ENCODE measurements around the gene UBAC2.
"Not testable (repeated sequence)": the region's sequence is repeated elsewhere in the genome, so short reads cannot be mapped to it uniquely, and the experiment has no call there.

The UBAC2 gene

DNA sequence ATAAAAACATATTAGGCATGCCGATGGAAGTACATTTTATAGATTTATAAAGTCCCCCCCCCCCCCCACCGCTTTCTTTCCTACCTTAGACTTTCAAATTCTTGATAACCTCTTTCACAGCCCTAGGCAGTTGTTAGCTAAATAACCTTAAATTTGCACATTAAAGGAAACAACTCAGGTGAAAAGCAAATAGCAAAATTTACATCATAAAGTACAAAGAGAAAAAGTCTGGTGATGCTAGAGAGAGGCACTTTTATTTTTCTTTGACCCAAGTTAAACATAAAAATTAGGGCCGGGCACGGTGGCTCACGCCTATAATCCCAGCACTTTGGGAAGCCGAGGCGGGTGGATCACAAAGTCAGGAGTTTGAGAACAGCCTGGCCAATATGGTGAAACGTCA is 15.0 kb upstream of the UBAC2 start:
- DNase-seq: no peak

DNA sequence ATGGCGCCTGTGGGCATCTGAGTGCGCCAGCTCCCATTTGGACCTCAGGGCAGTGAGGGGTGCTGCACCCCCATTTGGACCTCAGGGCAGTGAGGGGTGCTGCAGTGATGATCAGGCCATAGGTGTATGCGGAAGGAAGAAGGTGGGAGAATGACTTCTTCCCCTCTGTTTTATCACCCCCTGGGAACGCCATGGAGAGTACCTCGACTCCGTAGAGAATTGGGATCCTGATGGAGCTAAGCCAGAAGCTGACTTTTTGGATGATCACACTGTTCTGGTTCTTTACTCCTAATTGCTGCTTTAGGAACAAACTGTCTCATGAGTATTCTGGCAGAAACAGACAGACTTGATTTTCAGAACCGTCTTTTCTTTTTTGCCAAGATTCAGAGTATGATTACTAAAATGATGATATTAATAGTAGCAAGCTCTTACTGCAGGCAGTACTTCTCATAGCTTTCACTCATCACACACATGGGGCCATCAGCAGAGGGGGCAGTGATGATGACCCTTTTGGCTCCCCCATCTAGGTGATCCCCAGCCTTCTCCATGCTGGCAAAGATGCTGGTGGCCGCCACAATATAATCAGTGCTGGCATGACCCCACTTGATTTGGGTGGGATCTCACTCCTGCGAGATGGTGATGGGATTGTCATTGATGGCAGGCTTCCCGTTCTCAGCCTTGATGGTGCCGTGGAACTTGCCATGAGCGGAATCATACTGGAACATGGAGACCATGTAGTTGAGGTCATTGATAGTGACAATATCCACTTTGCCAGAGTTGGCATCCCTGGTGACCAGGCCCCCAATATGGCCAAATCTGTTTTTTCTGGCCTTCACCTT is 10.3 kb upstream of the UBAC2 start:
- no peak for DNase-seq

DNA sequence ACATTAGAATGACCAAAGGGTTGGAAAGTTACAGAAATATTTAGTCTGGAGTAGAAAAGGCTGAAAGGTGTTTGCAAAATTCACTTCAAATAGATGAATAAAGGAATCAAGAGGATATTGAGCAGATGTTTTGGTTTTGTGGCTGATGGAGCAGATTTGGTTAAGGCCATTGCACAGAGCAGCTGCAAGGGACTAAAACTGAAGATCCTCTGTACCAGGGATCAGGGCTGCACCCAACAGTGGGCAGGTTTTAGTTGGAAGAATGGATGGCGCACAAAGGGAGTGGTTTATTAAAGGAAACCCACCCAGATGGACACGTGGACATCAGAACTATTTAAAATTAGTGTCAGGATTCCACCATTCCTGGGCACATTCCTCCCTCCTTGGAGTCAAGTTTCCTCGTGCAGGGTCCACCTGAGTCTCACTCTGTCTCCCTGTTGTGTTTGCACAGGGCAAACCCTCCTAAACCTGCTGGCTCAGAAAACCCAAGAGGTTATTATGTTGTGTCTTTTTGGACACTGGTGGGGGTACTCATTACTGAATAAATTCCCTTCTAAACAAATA is 9.2 kb upstream of the UBAC2 start:
- no peak for DNase-seq

DNA sequence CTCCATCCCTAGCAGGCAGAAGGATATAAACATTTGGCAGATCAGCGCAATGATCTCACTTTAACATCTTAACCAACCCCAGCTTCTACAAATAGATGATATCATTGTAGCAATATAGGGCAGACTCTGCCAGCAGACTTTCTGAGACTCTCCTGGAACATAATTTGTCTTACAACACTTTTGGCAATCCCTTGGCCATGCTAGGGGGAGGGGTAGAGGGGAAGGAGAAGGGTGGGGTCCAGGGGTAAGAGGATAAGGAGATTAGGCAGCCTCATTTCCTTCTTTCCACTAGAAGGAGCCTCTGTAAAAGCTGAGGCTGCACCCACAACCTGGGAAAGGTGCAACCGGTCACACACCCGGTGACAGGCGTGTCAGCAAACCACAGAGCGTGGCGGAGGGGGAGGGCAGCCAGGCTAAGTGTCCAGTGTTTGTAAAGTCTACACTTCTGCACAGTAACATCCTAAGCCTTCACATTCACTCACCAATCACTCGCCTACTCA is 8.7 kb upstream of the UBAC2 start:
- DNase-seq: no peak

DNA sequence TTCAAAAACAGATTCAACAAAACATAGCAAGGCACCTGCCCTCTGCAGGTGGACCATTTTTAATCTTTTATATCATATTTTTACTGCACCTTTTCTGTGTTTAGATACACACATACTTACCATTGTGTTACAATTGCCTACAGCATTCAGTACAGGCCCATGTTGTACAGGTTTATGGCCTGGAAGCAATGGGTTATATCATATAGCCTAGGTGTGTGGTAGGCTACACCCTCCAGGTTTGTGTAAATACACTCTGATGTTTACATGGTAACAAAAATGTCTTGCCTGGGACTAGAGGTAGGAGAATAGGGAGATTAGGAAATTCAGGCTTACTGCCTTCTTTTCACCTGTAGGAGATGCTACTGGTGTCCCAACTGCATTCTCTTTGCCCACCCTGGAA is 8.2 kb upstream of the UBAC2 start:
- DNase-seq: no peak

DNA sequence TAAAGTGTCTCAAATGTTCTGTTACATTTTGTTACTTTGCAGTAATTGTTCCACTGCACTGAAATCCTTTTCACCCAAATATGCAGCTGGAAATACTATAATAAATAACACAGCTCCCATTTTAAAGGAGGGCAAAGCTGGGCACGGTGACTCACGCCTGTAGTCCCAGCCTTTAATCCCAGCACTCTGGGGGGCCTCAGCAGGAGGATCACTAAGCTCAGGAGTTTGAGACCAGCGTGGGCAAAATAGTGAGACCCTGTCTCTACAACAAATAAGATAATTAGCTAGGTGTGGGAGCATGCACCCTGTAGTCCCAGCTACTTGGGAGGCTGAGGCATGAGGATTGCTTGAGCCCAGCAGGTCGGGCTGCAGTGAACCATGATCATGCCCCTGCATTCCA is 7.5 kb upstream of the UBAC2 start:
- no peak for DNase-seq

DNA sequence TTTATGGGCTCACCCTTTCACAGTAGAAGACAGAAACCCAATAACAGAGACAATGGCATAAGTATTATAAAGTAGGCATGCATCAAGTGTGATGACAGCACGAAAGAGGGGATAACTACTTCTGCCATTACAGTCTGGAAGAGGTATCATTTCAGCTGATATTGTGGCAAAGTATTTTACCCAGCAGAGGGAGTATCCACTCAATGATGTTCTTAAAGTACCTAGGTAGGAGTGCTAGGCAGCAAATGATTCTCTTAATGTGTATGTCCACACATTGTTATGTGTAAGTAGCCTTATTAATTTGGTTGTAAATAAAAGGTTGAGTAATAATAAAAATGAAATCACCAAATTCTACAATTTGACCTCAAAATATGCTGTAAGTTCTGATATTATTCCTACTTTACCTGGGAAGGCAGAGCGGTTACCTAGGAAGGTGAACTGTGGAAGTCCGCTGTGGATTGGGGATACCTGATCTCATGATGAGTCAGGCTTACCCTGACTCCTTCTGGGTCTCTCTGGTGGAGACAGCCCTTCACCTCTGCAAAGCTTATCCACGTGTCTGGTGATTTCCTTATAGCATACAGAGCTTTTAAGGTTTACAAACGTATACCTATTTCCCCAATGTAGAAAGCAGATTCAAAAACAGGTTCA is 4.1 kb upstream of the UBAC2 start:
- DNase-seq: no peak

DNA sequence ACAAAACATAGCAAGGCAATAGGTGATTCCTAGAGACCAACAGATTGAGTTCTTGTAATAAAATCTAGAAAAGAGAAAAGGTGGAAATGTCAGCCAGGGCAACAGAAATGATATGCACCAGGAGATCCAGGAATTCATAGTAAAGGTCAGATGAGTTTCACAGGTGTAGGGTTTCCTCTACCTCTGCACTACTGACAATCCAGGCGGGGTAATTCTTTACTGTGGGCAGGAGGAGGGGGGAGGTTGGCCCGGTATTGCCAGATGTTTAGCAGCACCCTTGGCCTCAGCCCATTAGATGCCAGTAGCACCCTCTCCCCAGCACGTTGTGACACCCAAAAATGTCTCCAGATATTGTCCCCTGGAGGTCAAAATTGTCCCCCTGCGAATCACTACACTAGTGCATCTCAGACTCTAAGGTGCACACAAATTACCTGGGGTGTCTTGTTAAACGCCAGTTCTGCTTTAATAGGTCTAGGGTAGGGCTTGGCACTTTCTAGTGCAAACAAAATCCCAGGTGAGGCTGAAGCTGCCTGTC is 3.5 kb upstream of the UBAC2 start:
- DNase-seq: no peak

DNA sequence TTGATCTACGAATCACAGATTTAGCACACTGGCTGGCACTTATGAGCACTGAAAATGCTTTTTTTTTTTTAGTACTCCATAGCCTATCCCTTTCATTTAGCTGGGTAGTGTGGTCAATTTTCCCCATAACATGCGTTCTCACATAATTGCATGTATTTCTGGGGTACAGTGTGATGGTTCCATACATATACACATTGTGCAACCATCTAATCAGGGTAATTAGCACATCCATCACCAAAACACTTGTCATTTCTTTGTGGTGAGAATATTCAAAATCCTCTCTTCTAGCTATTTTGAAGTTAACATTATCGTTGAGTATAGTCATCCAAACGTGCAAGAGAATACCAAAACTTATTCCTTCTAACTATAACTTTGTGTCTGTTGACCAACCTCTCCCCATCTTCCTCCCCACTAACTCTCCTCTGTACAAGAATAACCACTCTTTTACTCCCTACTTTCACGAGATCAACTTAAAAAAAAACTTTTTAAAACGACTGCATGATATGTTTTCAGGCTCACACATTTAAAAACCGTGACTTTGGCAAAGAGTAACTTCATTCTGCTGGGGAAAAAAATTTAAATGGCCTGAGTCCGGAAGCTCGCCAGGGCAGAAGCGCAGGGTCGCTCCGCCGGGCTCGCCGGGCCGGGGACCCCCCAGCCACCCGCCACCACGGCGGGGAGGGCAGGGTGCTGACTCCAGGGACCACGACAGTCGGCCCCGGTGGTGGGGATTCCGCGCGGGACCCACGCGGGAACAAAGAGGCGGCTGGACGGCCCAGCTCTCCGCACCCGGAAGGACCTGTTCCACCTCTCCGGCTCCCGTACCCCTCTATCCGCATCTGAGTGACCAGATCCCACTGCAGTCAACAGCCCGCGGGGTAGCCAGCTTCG is 868 bp upstream of the UBAC2 start:
- DNase-seq: no peak

DNA sequence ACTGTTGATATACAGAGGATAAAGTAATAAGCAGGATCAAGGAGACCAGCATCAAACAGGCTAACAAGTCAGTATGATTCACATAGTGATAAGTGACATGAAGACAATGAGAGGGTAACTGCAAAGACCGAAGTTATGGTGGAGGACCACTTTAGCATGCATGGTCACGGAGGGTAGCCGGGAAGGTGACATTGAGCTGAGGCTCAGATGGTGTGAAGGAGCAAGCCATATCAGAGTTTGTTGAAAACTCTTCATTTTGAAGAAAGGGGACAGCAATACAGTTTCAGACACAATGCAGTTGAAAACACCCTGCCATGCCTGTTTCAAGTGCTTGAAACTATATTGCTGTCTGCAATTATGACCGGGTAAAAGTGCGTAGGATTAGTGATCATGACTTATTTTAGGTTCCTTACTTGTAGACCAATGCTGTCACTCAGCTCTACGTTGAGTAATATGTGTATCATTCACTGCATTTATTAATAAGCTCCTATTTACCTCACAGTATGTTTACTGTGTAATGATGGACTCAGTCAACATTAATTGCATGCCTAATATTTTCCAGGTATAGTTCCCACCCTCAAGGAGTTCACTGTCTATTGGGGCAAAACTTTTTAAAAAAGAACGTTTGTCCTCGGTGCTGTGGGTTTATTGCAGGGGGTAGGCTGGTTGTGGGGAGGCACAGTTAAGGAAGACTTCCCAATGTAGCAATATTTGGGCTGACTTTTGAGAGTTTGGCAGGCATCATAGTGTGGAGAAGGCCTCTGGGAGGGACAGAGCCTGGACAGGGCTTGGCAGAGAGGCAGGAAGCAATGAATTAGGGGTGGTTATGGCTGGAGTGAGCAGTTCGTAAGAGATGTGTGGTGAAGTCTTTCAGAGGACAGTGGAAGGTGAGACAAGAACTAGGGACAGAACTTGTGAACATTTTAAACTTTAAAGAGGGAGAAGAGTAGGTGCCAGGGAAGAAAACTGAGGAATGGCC is 3.2 kb downstream of the UBAC2 start:
- DNase-seq: no peak

DNA sequence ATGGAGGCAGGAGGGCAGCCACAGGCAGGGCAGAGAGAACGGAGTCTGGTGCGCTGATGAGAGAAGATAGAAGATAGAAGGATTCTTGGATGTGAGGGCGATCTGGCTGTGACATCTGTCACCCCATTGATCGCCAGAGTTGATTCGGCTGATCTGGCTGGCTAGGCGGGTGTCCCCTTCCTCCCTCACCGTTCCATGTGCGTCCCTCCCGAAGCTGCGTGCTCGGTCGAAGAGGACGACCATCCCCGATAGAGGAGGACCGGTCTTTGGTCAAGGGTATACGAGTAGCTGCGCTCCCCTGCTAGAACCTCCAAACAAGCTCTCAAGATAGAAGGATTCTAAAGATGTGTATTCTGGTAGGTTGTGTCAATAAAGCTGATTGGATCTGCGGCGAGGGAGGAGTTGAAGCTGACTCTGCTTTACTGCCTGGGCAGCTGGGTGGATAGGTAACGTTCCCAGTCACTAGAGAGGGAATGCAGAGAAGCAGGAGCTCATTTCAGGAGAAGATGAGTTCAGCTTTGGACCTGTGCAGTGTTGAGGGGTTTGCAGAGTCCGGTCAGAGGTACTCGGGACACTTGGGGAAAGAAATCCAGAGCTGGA is 5.1 kb downstream of the UBAC2 start:
- no peak for DNase-seq

DNA sequence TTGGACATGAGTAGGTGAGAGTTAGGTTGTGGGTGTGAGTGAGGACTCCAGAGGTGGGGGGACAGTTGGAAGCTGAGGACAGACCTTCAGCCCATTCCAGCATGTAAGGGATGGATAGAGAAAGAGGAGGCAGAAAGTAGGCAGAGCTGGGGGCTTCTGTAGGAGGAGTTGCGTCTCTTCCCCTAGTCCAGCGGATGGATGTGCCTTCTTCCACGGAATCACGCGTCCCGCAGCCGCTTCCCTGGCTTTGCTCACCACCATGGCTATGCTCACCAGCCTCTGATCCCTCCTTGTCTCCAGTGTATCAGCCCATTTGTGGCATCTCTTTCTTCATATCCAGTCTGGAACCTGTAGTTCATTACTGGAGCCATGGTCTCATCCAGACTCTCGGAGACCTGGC is 5.6 kb downstream of the UBAC2 start:
- no peak for DNase-seq

DNA sequence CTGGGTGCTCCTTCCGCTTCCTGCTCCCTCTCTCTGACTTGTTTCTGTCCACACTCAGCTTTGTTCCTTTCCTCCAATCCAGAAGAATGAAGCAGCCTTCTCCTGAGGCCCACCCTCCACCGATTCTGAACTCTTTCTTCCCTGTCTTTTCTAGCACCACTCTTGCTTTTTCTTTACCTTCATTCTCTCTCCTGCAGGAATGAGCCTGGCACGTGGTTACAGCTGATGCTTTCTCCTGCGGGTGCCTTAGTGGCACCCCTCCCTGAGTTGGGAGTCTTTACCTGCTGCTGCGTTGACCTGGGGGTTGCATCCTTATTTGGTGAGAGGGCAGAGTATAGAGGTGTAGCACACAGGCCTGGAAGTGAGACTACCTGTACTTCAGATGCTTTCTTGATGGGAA is 6.2 kb downstream of the UBAC2 start:
- no peak for DNase-seq

DNA sequence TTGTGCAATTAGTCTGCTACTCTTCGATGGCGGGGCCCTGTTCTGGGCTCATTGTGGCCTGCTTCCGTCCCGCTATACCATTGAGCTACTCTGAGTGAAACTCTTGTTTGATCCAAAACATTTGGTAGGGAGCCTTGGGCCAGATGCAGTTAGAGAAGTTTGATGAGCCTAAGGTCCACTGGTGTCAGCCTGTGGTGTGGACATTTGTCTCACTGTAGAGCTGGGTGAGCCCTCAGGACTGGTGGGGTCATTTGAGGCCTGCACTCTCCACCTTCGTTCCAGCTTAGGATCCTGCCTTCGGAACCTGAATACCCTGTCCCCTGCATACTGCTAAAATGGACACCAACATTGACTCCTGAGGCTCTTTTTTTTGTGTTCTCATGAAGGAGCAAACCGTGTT is 6.9 kb downstream of the UBAC2 start:
- no peak for DNase-seq

DNA sequence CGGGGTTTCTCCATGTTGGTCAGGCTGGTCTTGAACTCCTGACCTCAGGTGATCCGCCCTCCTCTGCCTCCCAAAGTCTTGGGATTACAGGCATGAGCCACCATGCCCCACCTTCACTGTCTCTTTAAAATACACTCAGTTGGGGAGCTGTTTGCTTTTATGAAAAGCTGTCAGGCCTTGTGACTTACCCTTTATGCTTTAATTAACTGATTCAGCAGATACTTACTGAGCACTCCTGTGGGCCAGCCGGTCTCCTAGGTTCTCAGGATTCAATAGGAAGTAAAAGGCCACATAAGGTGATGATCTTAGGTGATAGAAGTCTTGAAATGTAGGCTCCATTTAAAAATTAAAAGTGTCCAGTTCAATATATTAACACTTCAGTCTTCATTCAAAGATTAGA is 7.5 kb downstream of the UBAC2 start:
- DNase-seq: no peak

DNA sequence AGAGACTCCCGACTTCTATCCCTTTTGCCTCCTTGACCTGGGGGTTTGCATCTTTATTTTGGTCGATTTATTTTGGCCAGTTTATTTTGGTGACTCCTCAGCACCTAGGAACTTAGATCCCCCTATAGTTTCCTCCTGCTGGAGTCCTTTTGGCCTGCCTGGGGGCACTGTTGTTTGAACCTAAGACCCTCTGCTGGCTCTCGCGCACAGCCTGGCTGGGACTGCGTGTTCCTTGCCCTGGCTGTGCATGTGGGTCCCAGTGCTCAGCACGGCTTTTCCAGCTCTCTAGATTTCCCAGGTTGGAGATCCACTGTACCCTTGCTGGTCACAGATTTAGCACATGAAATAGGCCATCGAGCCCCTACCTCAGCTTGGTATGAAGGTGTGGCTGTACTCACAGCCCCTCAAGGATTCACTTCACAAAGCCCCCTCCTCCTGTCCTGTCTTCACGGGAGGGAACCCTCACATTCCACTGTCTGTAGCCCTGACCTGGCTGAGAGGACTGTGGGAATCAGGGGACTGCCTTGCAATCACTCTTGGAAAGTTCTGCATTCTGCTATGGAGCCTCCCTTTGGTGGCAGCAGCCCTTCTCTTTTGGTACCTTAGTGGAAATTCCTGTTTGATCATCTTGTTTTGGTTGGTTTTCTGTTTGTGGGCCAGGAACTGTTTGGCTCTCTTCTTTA is 8.3 kb downstream of the UBAC2 start:
- DNase-seq: no peak

DNA sequence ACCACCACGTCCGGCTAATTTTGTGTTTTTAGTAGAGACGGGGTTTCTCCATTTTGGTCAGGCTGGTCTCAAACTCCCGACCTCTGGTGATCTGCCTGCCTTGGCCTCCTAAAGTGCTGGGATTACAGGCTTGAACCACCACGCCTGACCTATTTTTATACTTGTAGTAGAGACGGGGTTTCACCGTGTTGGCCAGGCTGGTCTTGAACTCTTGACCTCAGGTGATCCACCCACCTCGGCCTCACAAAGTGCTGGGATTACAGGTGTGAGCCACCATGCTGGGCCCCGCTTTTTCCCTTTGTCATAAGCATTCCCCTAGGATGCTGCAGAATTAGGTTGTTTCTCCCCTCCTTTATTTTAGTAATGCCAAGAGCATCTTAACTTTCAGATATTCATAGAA is 10.0 kb downstream of the UBAC2 start:
- DNase-seq: not testable (repeated sequence)

DNA sequence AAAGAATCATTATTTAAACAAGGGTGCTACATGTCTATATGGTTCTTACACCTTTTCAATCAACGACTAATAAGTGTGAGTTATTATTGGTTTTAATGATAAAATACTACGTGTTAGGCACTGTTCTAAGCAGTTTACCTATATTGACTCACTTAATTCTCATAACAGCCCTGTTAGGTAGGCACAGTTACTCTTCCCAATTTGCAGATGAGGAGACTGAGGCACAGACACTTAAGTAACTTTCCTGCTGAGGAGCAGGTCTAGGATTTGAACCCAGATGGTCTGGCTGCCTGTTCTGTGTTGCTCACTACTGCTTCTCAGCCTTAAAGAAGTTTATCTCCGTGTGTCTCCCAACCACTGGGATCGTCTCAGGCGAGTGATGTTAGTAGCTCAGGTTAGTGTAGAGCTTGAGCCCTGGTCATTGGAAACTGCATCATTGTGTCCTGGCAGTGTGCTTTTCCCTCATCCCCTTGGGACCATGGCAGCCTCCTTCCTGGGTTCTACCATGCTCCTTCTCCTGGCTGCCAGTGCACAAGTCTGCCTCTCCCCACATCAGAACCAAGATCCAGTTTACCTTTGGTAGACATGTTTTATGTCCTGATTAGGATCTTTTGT is 10.9 kb downstream of the UBAC2 start:
- no peak for DNase-seq

DNA sequence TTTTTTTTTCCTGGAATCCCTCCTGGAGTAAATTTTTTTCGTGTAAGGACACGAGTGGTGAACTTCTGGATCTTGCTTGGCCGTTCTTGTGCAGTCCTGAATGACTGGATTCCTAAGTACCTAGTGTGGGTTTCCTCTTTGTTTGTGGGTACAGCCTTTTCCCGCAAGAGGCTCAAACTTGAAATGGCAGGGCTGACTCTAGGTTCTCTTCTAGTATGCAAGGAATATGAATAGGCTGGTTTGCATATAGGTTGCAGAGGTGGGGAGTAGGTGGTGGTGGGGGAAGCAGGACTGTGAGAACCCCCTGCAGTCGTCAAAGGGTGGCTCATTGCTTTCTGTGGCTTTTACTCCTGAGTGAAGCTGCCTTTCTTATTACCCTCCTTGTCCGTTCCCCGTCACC is 13.6 kb downstream of the UBAC2 start:
- no peak for DNase-seq

DNA sequence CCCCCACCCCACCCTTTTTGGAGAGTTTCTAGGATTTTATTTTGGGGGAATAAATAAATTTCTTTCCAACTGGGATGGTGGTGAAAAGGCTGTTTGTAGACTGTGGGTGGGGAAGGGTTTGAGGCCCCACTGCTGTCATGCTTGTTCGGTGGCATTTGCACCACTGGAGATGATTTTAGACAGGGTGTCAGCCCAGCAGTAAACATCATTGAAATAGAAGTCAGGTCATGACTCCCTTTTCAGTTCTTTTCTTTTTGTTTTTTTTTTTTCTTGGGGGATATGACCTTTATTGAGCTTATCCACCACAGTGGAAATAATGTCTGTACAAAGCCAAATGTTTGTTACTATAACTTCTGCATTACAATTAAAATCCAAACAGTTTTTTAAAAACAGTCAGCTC is 14.1 kb downstream of the UBAC2 start:
- no peak for DNase-seq
